NCI-H2196 treated with DMSO at 0.1 percent for 48 hours (cell line): ENCODE results near the gene SH3GL3.

ENCODE experiments used
- DNase-seq: peaks from one replicate; lab custom pipeline; 2025; ENCODE audit not compliant: unreplicated experiment; lab: John Stamatoyannopoulos, UW

The SH3GL3 gene

GRCh38 chr15:83458381-83458780, 11.2 kb downstream of the SH3GL3 start:
- DNase-seq, result no peak

DNA sequence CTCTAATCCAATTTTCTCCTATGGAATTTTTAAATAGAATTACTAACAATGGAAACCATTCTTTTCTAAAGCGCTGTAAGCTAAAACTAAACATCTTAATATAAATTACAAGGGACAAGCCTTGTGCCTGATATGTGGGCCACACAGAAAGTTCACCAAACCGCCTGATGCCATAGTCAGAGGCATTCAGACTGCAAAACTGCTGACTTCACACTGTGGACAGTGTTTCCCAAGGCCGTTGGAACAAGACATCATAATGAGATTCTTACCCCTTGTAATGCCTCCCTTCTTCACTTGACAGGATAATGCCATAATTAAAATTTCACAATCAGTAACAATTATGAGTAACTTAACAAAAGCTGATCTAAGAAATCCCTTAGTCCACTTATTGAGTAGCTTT, 14.9 kb downstream of the SH3GL3 start:
- DNase-seq, result no peak

- no peak for DNase-seq
Observed at GRCh38 chr15:83462953-83463433, 15.9 kb downstream of the SH3GL3 start.

GRCh38 chr15:83470887-83471286, 23.7 kb downstream of the SH3GL3 start:
- DNase-seq, result no peak

DNA sequence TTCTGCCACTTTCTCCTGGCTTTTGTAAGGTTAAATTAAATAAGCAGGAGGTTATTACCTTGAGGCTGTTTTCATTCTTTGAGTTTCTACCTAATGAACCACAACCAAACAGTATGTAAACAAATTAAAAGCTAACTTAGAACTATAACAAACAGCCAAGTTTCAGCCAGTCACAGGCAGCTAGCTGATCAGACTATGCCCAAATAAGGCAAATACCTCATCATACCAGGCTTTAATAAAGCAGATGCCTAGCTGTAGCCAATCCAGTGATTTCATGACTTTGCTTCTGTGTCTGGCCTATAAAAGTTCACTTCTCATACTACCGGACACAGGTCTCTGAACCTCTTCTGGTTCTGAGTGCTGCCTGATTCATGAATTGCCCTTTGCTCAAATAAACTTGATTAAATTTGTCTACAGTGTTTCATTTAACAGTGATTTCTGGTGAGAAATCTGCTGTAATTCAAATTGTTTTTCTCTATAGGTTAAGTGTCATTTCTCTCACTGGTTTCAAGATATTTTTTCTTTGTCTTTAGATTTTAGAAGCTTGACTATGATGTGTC, 24.2 kb downstream of the SH3GL3 start:
- DNase-seq, result no peak

GRCh38 chr15:83472151-83472550, 25.0 kb downstream of the SH3GL3 start:
- DNase-seq, result no peak

DNA sequence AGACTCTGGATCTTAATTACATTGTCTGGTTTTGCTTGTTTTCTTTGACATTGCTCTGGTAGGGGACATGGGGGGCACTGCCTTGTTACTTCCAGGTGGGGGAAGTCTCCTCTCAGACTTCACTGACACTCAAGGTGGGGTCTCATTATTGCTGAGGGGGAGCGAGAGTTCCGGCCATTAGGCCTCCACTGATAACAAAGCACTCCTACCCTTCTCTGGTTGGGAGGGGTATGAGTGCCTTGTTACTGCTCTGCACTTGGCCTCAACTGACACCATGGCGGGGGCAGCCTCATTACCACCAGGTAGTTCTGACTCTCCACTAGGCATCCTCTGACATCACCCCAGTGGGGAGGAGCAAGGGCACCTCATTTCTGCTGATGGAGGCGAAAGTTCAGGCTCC, 25.7 kb downstream of the SH3GL3 start:
- DNase-seq, result no peak

- no peak for DNase-seq
Observed at GRCh38 chr15:83474578-83474977, 27.4 kb downstream of the SH3GL3 start.

- no peak for DNase-seq
Observed at GRCh38 chr15:83475551-83475950, 28.4 kb downstream of the SH3GL3 start.

GRCh38 chr15:83476066-83476465, 28.9 kb downstream of the SH3GL3 start:
- no peak for DNase-seq

DNA sequence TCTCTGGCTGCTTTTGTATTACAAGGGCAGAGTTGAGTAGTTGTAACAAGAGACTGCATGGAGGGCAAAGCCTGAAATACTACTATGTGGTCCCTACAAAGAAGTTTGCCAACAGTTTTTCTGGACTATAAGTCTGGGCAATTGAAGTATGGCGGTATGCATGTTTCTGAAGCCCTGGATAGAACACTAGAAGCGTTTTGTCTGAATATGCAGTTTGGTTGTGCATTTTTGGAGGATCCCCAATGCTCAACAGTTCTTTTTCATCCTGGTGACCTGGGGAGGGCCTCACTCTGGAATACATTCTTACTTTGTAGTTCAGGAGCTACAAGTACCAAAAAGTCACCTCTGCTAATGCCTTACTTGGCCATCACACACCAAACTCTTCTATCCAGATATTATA, 29.6 kb downstream of the SH3GL3 start:
- DNase-seq, result no peak

DNA sequence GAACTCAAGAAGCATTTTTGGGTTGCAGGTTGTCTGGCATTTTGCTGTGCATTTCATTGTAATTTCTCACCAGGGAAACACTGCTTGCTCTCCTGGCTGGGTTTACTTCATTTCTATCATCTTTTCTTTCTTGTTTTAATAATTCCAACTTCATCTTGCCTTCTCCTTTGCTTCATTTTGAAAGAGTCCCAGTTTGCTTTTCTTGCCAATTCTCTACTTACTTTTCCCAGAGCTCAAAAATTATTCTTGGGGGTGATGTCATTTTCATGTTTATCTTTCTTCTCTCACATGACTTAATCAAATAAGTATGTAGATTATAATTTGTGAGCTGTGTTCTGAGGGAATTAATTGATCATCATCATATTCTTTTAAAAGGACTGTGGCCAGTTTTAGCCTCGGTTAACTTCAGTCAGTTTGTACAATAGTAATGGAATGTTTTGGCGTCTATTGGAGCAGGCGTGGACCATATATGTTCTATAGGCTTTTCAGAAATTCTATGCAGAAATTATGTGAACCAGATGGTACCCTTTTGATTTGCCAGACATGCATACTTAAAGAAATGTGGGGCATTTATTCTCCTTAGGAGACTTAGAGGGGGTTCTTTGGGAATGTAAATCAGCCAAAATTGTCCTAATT, 30.1 kb downstream of the SH3GL3 start:
- DNase-seq, result no peak

DNA sequence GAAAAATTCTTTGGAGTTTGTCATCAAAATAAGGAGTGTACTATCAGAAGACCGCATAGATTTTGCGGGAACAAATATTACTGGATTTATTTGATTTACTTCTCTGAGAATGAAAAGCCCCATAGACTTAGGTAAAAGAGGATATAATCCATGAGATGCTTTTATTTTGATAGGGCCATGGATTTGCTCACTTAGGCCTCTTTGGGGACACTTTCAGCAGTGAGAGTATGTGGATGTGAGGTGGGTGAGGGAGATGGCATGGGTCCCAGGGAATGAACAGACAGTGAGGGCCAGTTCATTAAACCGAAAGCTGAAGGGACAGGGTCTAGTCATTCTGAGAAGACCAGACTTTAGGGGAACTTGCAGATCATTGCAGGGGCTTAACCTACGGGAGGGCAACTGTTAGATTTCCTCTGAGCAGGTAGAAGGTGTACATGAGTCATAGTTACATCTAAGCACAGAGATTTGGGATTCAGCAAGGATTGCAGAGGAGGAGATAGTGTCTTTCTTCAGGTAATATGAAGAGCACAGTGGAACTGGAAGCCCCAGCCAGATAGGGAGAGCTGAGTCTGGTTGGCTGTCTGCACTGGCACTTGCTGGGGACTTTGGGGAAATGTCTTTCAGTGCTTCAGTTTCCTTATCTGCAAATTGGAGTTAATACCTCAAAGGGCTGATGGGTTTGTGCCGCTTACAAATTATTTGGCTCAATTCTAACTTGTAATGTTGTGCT, 30.8 kb downstream of the SH3GL3 start:
- no peak for DNase-seq

GRCh38 chr15:83483612-83484011, 36.5 kb downstream of the SH3GL3 start:
- DNase-seq, result no peak

GRCh38 chr15:83484636-83485035, 37.5 kb downstream of the SH3GL3 start:
- no peak for DNase-seq

- no peak for DNase-seq
Observed at GRCh38 chr15:83486363-83486762, 39.2 kb downstream of the SH3GL3 start.

DNA sequence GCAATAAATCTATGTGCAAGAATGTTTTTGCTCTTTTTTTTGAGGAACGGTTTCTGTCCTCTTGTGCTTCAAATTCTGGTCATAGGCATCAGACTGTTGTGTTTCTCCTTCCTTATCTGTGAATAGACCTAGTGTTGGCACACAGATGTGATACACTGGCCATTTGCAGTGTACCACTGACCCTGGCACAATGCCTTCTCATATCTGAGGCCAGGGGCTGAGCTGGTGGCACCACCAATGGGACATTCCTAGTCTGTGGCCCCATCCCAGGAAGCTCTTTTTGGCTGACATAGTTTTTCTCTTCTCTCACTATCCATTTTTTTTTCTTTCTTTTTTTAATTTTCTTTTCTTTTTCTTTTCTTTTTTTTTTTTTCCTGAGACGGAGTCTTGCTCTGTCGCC, 40.4 kb downstream of the SH3GL3 start:
- no peak for DNase-seq

- no peak for DNase-seq
Observed at GRCh38 chr15:83489690-83490089, 42.5 kb downstream of the SH3GL3 start.

GRCh38 chr15:83491486-83491885, 44.3 kb downstream of the SH3GL3 start:
- no peak for DNase-seq

GRCh38 chr15:83496766-83497165, 49.6 kb downstream of the SH3GL3 start:
- DNase-seq, result no peak

- no peak for DNase-seq
Observed at GRCh38 chr15:83498374-83498773, 51.2 kb downstream of the SH3GL3 start.

DNA sequence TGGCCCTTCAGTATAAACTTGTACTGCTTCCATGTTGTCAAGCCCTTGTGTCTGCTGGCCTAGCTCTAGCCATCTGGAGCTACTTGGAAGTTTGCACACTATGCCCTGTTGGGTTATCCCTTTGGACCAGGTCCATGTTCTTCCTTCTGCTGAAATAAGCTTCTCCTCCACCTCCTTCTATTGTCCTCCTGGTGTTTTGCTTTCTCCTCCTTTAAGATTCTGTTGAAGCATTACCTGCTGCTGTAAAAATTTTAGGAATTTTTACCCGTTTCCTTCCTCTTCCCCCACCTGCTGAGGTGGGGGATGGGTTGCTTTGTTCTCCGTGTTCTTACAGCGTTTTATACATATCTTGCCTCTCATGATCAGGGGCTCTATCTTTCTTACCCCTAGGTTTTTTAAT, 51.7 kb downstream of the SH3GL3 start:
- DNase-seq, result no peak
